GM21423 (cell line): ENCODE data around the gene SETD5.

Experiments
- ATAC-seq: cut with Tn5 transposase; IDR thresholded peaks from one replicate; pipeline ENCODE4 v1.9.1; 2021; ENCODE audit warnings: mild to moderate bottlenecking, moderate library complexity; ENCODE audit not compliant: unreplicated experiment

Gene SETD5

GRCh38 chr3:9386501-9387321 is 10.7 kb upstream of the SETD5 start:
- no peak for ATAC-seq

DNA sequence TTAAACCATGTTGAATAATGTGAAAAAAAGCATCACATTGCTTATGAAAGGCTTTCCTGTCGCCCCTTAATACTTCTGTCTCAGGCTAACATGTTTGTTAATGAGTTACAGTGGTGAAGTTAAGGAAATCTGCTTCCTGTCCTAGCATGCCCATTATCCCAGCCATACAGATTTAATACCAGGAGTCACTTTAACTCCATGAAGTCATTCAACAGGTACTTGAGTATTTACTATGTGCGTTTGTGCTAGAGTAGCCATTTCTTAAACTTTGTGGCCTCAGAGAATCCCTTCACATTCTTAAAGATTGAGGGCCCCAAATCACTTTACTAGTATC is 10.1 kb upstream of the SETD5 start:
- no peak for ATAC-seq

DNA sequence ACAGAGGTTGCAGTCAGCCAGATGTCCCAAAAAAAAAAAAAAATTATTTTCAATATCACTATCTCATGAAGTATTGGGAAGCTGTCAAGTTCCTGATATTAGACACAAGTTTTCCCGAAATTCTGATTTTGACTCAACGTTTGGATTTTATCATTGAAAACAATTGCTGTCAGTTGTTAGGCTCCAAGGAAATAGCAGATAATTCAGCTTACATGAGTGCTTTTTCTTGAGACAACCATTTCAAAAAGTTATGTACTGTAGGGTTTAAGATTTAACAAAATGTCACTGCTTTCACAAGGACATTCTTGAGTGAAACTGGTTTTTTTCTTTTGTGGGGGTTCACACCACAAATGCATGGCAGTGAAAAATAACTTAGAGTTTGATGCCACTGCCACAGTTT is 9.3 kb upstream of the SETD5 start:
- ATAC-seq, result no peak

DNA sequence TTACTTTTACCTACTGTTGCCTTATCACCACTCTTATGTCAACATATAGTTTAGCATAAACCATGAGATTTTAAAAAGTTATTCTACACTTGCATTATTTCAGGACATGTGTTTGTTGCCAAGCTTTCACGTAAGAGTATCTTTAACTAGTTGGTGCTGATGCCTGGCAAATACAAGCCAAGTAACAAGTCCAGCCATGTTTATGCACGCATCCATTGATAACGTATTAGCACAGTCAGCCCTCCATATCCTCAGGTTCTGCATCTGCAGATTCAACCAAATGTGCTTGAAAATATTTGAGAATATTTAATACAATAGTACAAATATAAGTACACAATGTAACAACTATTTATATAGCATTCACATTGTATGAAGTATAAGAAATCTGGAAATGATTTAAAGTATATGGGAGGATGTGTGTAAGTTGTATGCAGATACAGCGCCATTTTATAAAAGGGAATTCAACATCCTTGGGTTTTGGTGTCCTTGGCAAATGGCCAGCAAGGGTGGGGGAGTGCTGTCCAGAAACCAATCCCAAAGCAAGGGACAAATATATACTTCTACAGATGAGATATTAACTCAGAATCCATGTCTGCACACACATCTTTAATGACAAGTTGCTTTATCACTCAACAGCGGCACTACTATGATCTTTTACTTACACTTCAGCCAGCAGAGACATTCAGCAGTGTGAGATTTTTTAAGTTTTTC is 8.7 kb upstream of the SETD5 start:
- no peak for ATAC-seq

GRCh38 chr3:9390265-9390888 is 7.0 kb upstream of the SETD5 start:
- ATAC-seq, result no peak

DNA sequence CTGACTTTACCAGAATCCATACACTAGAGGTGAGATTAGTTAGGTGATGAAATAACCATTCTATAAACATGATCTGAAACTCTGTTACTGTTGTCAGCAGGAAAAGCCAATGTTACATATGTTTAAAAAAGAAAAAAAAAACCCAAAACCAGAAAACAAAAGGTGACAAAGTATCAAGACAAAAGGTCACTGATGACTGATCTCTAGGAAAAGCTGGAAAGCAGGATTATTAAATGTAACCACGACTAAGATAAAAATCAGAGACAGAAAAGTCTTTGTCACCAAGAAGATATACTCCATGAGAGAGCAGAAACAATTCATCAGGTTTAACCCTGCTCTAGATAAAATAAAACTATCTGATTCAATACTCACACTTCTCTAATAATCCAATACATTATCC is 5.4 kb upstream of the SETD5 start:
- no peak for ATAC-seq

GRCh38 chr3:9395570-9396300 is 1.7 kb upstream of the SETD5 start:
- ATAC-seq, result no peak

DNA sequence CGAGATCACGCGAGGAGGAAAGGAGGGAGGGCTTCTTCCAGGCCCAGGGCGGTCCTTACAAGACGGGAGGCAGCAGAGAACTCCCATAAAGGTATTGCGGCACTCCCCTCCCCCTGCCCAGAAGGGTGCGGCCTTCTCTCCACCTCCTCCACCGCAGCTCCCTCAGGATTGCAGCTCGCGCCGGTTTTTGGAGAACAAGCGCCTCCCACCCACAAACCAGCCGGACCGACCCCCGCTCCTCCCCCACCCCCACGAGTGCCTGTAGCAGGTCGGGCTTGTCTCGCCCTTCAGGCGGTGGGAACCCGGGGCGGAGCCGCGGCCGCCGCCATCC is 1.1 kb upstream of the SETD5 start:
- ATAC-seq, result peak; percentile 19

GRCh38 chr3:9396632-9397331 is 633 bp upstream of the SETD5 start:
- ATAC-seq, result peak; percentile 69

DNA sequence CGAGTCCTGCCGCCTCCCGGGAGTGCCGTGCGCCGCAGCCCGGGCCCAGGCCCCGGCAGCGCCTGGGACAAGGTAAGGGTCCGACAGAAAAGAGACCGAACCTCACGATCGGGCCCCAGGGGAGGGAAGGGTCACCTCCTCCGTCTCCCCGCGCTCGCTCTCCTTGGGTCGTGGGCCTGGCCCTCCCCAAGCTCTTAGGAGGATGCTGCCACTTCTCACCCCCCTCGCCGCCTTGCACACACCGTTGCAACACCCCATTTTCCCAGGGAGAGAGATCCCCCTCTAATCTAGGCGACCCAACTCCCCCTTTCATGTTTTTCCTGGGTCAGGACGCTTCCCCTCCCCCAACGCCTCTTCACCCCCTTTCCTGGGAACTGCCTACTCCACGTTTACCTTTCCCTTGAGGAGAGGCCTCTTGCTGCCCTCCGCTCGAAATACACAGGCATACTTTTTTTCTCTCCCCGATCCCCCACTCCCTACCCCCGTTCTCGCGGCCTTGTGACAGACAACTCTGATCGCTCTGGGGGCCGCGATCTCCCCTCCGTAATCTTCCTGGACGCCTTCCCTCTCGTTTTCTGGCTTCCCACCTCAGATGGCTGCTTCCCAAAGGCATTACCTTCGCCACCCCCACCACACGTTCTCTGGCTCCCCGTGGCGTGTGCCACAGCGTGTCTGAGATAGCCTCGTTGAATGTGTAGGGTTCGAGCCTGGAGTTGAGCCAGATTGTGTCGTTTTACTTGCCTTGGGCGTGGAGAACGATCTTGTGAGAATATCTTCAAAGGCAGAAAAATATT is 688 bp downstream of the SETD5 start:
- no peak for ATAC-seq

DNA sequence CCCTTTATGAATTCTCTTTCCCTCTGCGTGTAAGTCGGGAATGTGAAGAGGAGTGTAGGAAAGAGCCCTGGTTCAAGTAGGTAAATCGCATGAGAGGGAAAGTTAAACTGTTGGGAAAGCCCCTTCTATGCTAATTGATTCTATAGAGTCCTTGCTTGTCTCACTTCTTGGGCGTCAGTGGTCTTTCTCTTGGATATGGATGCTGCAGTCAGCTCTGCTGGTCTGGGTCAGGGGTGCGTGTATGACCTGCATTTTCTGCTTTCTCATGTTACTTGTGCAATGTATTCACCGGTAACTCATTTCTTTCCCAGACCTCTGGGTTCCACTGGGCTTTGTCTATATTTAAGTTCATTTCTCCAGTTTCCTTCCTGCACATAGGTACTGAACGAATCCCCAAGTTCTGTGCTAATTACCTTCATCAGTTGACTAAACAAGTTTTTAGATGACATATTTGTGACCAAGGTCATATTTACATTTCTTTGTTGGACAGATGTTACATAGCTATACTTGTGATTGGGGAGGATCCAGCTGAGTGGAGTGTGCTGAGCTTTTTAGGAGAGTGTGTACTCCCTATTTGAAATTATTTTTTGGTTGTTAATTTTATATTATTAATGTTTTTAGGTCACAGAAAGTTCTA is 1.4 kb downstream of the SETD5 start:
- ATAC-seq, result no peak

- no peak for ATAC-seq
Measured at GRCh38 chr3:9399337-9399703, 1.9 kb downstream of the SETD5 start.

- ATAC-seq, result no peak
Measured at GRCh38 chr3:9399746-9400145, 2.3 kb downstream of the SETD5 start.

DNA sequence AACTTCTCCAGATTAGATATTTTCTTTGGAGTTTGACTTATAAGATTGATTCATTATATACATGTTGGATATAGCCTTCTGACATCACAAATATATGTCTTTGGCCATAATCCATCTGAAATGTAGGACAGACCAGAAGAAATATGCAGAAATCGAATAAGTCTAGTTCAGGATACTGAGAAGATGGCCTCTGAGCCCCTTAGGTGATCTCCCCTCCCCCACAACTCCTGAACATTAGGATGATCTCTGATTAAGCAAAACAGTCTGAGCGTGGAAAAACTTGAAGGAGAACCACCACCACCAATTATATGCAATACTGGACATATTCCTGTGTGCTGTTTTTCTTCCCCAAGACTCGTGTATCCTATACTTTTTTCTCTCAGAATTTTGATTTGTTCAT is 3.2 kb downstream of the SETD5 start:
- ATAC-seq, result no peak

DNA sequence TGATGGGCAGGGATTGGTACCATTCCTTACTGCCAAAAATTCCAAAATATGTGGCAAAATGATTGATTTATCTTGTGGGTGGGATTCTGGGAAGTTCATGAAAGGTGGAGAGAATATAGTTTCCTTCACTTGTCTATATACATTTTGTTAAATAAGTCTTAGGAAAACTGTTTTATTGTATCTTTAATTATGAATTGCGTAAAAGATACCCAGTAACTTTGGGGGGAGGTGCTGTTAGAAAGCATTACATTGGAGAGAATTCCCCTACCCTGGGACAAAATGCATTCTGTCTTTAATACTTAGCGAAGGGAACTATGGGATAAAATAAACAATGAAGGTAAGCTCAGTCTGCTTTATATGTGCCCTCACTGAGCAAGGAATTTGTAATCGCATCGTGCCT is 4.6 kb downstream of the SETD5 start:
- ATAC-seq, result no peak

DNA sequence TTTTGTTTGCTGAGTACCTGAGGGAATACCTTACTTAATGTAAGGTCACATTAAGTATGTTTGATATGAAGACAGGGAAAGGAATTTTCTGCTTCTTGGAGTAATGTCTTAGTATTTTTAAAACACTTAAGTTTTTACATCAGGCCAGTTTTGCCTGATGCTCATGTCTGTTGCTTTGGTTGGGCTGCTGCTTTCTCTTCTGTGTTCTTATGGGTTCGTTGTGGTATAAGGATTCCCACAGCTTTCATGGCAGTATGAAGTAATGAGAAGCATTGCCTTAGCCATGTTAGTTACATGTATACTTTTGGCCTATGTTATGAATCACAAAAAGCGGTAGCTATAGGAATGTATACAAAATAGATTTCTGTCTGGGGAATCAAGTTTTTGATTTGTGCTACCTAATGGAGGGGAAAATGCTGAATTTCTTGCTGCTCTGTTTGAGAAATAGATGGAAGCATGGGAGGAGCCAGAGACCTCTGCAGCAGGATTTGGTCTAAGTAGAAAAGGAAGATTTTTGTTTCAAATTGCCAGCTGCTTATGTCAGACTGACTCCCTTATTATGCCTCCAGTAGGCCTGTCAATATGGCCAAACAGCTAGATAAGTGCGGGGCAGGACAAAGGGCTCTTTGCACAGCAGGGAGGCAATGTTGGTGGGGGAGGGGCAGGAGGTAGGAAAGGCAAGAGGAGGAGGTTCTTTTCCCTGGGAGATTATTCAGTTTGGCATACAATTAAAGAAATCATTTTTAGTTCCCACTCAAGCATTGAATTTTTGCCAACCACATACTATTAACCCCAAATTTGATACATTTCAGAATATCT is 5.2 kb downstream of the SETD5 start:
- no peak for ATAC-seq

GRCh38 chr3:9403463-9403862 is 6.0 kb downstream of the SETD5 start:
- ATAC-seq, result no peak

DNA sequence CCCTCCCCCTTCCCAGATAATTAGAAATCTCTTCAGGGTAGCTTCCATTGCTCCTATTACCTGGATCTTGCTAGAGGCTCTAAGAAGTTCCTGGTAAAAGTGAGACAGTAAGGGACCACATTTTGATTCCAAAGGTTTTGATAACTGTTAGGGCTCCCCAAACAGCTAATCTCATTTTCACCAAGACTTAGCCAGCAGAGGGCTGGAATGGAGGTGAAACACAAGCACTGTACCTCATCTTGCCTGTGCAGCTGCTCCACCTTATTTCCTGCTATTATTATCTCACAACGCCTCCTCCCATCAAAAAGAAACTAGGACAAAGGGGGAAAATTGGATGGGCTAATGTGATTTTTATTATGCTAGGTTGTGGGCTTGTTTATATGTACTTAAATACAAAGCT is 7.3 kb downstream of the SETD5 start:
- ATAC-seq, result no peak

- no peak for ATAC-seq
Measured at GRCh38 chr3:9405756-9406155, 8.3 kb downstream of the SETD5 start.
